GM12878 (cell line): ENCODE measurements around the gene PRPF6. TPM values are rescaled to one million over a fixed set of nuclear protein-coding genes. Genes with fewer than 3 reads are reported as not detected.

Experiments
- ATAC-seq: fragments of 200-7000 bp; cut with Tn5 transposase; 3 replicates; pipeline ENCODE4 v1.9.1; 2020; ENCODE audit warnings: mild to moderate bottlenecking, moderate library complexity
- BruUV-seq: library from RNA; stranded (reverse); fragments of 400-500 nt; replicated peaks from 2 replicates; lab custom pipeline; 2021; lab: Mats Ljungman, UMichigan
- CTCF ChIA-PET: fragments of 300-600 bp; sonication (Branson Sonifier 250); formaldehyde crosslinking; extraction: SDS; loops from one replicate; lab custom pipeline; 2021; ENCODE audit warnings: inconsistent platforms; lab: Yijun Ruan, JAX
- POLR2A ChIA-PET: fragments of 350-600 bp; formaldehyde crosslinking; extraction: SDS; loops from one replicate; lab custom pipeline; 2021; ENCODE audit warnings: inconsistent platforms; lab: Charles Lee
- RAD21 ChIA-PET: fragments of 300-600 bp; sonication (Branson Sonifier 250); formaldehyde crosslinking; loops from one replicate; lab custom pipeline; 2023; ENCODE audit warnings: antibody characterized with exemption; ENCODE audit not compliant: unreplicated experiment; lab: Charles Lee
- SMC1A ChIA-PET: fragments of 300-600 bp; sonication (Branson Sonifier 250); formaldehyde crosslinking; loops from one replicate; lab custom pipeline; 2023; ENCODE audit not compliant: unreplicated experiment, uncharacterized antibody; lab: Charles Lee
- DNase-seq: peaks from one replicate; pipeline ENCODE4 v3.0.0-alpha.2; 2011; ENCODE audit warnings: low read depth, low spot score
- FAIRE-seq: peaks from 3 replicates; lab custom pipeline; 2011; peaks lifted over from hg19 to GRCh38; lab: Jason Lieb, UNC
- H2AFZ ChIP-seq: 2 replicates; pipeline ENCODE4 v1.6.0; 2011; ENCODE audit warnings: low read depth, low read length, control low read depth; ENCODE audit not compliant: control insufficient read depth
- H3K27ac ChIP-seq: 2 replicates; pipeline ENCODE4 v1.5.1; 2011; ENCODE audit warnings: control low read depth; ENCODE audit not compliant: control insufficient read depth, insufficient read depth
- H3K27me3 ChIP-seq, 2 experiments: replicated peaks in 1 of 2; 2 replicates each; pipeline versions ENCODE4 v1.6.0 to v1.6.1; 2011; ENCODE audit warnings: low read length in 1 of 2; ENCODE audit not compliant: control insufficient read depth in 2 of 2, insufficient read depth in 2 of 2
- H3K36me3 ChIP-seq, 2 experiments: 2 replicates each; pipeline ENCODE4 v1.5.1; 2011; ENCODE audit warnings: low read length in 1 of 2; ENCODE audit not compliant: control insufficient read depth in 2 of 2, insufficient read depth in 2 of 2
- H3K4me1 ChIP-seq: 2 replicates; pipeline ENCODE4 v1.6.1; 2011; ENCODE audit warnings: mild to moderate bottlenecking, low read length, moderate library complexity, mixed read lengths; ENCODE audit not compliant: control insufficient read depth, insufficient read depth
- H3K4me2 ChIP-seq: 2 replicates; pipeline ENCODE4 v1.6.0; 2011; ENCODE audit warnings: control low read depth; ENCODE audit not compliant: control insufficient read depth, insufficient read depth
- H3K4me3 ChIP-seq: fragments of 200-600 bp; sonication (generic); 2 replicates; pipeline ENCODE4 v1.5.1; 2016
- H3K79me2 ChIP-seq: 2 replicates; pipeline ENCODE4 v1.6.0; 2011; ENCODE audit warnings: low read length; ENCODE audit not compliant: control insufficient read depth, insufficient read depth
- H3K9ac ChIP-seq: 2 replicates; pipeline ENCODE4 v1.8.0; 2011; ENCODE audit warnings: low read length, control low read depth, mixed read lengths; ENCODE audit not compliant: control insufficient read depth, insufficient read depth
- H3K9me3 ChIP-seq: replicated peaks from 3 replicates; pipeline ENCODE4 v1.5.1; 2011; ENCODE audit warnings: mild to moderate bottlenecking, low read length; ENCODE audit not compliant: control insufficient read depth, insufficient read depth
- H4K20me1 ChIP-seq: 2 replicates; pipeline ENCODE4 v1.6.0; 2011; ENCODE audit not compliant: control insufficient read depth, insufficient read depth
- BHLHE40 ChIP-seq, 2 experiments: fragments of 450-650 bp in 1 of 2; IDR thresholded peaks; 2 replicates each; pipeline ENCODE4 v1.6.1; 2011 to 2017; ENCODE audit warnings: low read depth in 2 of 2, borderline replicate concordance in 1 of 2, improper control_type of control experiment in 1 of 2, low read length in 1 of 2, mild to moderate bottlenecking in 1 of 2
- CHD1 ChIP-seq: IDR thresholded peaks from 2 replicates; pipeline ENCODE4 v1.6.1; 2012; ENCODE audit warnings: low read depth, low read length, improper control_type of control experiment
- ETV6 ChIP-seq, 2 experiments: fragments of 450-650 bp in 1 of 2; IDR thresholded peaks in 1 of 2; conservative IDR thresholded peaks in 1 of 2; 2 replicates each; pipeline ENCODE4 v1.6.1; 2014; ENCODE audit warnings: antibody characterized with exemption in 1 of 2, borderline replicate concordance in 1 of 2, low read depth in 1 of 2, mild to moderate bottlenecking in 1 of 2, moderate library complexity in 1 of 2
- IKZF2 ChIP-seq, 2 experiments: fragments of 450-650 bp; IDR thresholded peaks; 2 replicates each; pipeline ENCODE4 v1.6.1; 2017; ENCODE audit warnings: mild to moderate bottlenecking in 2 of 2, moderate library complexity in 2 of 2
- MAX ChIP-seq: IDR thresholded peaks from 2 replicates; pipeline ENCODE4 v1.6.1; 2012; ENCODE audit warnings: low read depth, low read length, improper control_type of control experiment
- MYB ChIP-seq: fragments of 150-350 bp; IDR thresholded peaks from 2 replicates; pipeline ENCODE4 v1.6.1; 2014; ENCODE audit warnings: mild to moderate bottlenecking, low read depth, low read length, borderline replicate concordance
- POLR2A ChIP-seq: IDR thresholded peaks from 2 replicates; pipeline ENCODE4 v1.6.1; 2011; ENCODE audit warnings: low read depth, mild to moderate bottlenecking, low read length
- POLR2AphosphoS2 ChIP-seq: IDR thresholded peaks from 2 replicates; pipeline ENCODE4 v1.6.1; 2011; ENCODE audit warnings: low read depth, mild to moderate bottlenecking, low read length, improper control_type of control experiment, moderate library complexity
- POLR2AphosphoS5 ChIP-seq: IDR thresholded peaks from 2 replicates; pipeline ENCODE4 v1.6.1; 2011; ENCODE audit warnings: mild to moderate bottlenecking, low read length, inconsistent platforms
- RAD51 ChIP-seq: fragments of 450-650 bp; IDR thresholded peaks from 2 replicates; pipeline ENCODE4 v1.6.1; 2016; ENCODE audit warnings: moderate library complexity, mild to moderate bottlenecking, inconsistent platforms
- SP1 ChIP-seq: IDR thresholded peaks from one replicate; pipeline ENCODE4 v1.6.1; 2011; ENCODE audit warnings: low read depth, low read length
- SREBF2 ChIP-seq: IDR thresholded peaks from 2 replicates; pipeline ENCODE4 v1.6.1; 2012; ENCODE audit warnings: mild to moderate bottlenecking, low read length
- TCF7 ChIP-seq: IDR thresholded peaks from 2 replicates; pipeline ENCODE4 v1.6.1; 2014; ENCODE audit warnings: antibody characterized with exemption, borderline replicate concordance
- ZSCAN29 ChIP-seq: fragments of 450-650 bp; IDR thresholded peaks from 2 replicates; pipeline ENCODE4 v1.6.1; 2017; ENCODE audit warnings: mild to moderate bottlenecking, moderate library complexity
- WGBS: methylation state at CpG from one replicate; pipeline ENCODE4 v1.1.6; 2016; ENCODE audit warnings: low lambda C conversion rate; ENCODE audit not compliant: insufficient replicate concordance, insufficient coverage; ENCODE audit errors: missing lambda C conversion rate; 5-methylcytosine and 5-hydroxymethylcytosine counted together
- in situ Hi-C: fragments of 300-500 bp; cut with MboI; formaldehyde crosslinking; loops from 9 replicates; pipeline ENCODE4 v1.14.3; 2018; ENCODE audit warnings: mixed read lengths
- intact Hi-C: fragments of 100-400 bp; cut with micrococcal nuclease; formaldehyde crosslinking; loops from one replicate; pipeline ENCODE4 v1.14.2; 2022; ENCODE audit not compliant: unreplicated experiment
- polyA plus RNA-seq, 11 experiments: library from polyadenylated mRNA; depleted of rRNA in 4 of 11; unstranded in 6 of 11; stranded (reverse) in 5 of 11; fragments of >200 nt; fragmentation: Nextera tagmentation in 4 of 11; fragmentation: Illumina TruSeq in 1 of 11; extraction: Ambion mirVana in 4 of 11; extraction: Trizol in 1 of 11; gene quantifications; 1 replicate in 1 of 11; 2 replicates in 10 of 11; pipeline versions ENCODE4 v1.2.1 to v1.2.3, GENCODE V29; 2011 to 2016; ENCODE audit warnings: inconsistent platforms in 2 of 11, missing spikeins in 2 of 11, low read depth in 1 of 11
- total RNA-seq, 4 experiments: library from RNA; depleted of rRNA in 3 of 4; stranded (reverse); fragments of >200 nt in 3 of 4; fragmentation: Illumina TruSeq in 1 of 4; extraction: Trizol in 1 of 4; gene quantifications; 2 replicates each; pipeline versions ENCODE4 v1.2.1 to v1.2.3, GENCODE V29; 2013 to 2021
- TF ChIP-seq, protein P1 (sequence below), 3 experiments: IDR thresholded peaks in 2 of 3; conservative IDR thresholded peaks in 1 of 3; 2 replicates each; pipeline ENCODE4 v1.5.1; 2011; ENCODE audit warnings: low read depth in 3 of 3, low read length in 3 of 3, mild to moderate bottlenecking in 3 of 3, control low read depth in 2 of 3, moderate library complexity in 2 of 3, inconsistent platforms in 1 of 3, mixed read lengths in 1 of 3; ENCODE audit not compliant: control insufficient read depth in 2 of 3, insufficient read depth in 1 of 3; ENCODE audit errors: extremely low read depth in 1 of 3
- TF ChIP-seq, protein P2 (sequence below): fragments of 450-650 bp; formaldehyde crosslinking; IDR thresholded peaks from 2 replicates; pipeline ENCODE4 v1.5.0; 2022; ENCODE audit warnings: mild to moderate bottlenecking, missing genetic modification characterization

PRPF6 gene
- total and polyA plus RNA-seq, 10 of the 15 experiments (the other 5 are each of a cell fraction or from before 2014, with no cell fraction given) = 5.0 to 102 (median 71.3) TPM

- DNase-seq (no peak), ATAC-seq (peak; percentile 18), FAIRE-seq (no peak)
- TSS peak; percentile 36 for BruUV-seq
- 4% methylated on average over 35 of the region's 36 CpGs for WGBS
- H3K9ac ChIP-seq = peak overlapping the region; percentile 64
- CTCF ChIA-PET = interaction anchor here (0.6 to 9.1 kb wide), 16 partner anchors 11 to 516 kb away, joined by 3 to 108 read pairs (median 5); partner anchors contain the start of genes OPRL1, PRPF6, RGS19 and SAMD10
- H3K27ac ChIP-seq = peak overlapping the region; percentile 77
- RAD21 ChIA-PET = interaction anchor here (0.7 to 7.1 kb wide), 16 partner anchors 17 to 500 kb away, joined by 3 to 92 read pairs (median 4); partner anchors contain the start of genes OPRL1, PRPF6, PTK6 and RGS19
- no peak overlapping the region for H2AFZ ChIP-seq
- peaks cover 52% of the 10 kb centered on the region for H3K4me1 ChIP-seq
- peak overlapping the region; percentile 58; the same call in 1 of the 2 replicates for H3K4me3 ChIP-seq
- SMC1A ChIA-PET = interaction anchor here (1.1 to 6.1 kb wide), 4 partner anchors 27 to 82 kb away, joined by 3 to 52 read pairs (median 10); partner anchors contain the start of genes PRPF6 and SAMD10
- POLR2A ChIA-PET = interaction anchor here (1.2 to 7.2 kb wide), 10 partner anchors 17 to 500 kb away, joined by 3 to 63 read pairs (median 5); partner anchors contain the start of genes PRPF6, PTK6 and SAMD10
- in situ Hi-C loops = no loop called here
- H3K79me2 ChIP-seq = peaks cover 4% of the 10 kb centered on the region
- H3K4me2 ChIP-seq = peak overlapping the region; percentile 70
- H4K20me1 ChIP-seq = no peaks in the 10 kb centered on the region
- H3K9me3 ChIP-seq = no peaks in the 10 kb centered on the region
- intact Hi-C loops = loop anchor here (1.0 to 2.0 kb wide), 3 partner anchors 19 to 57 kb away; no protein-coding TSS in a partner anchor
- H3K27me3 ChIP-seq = no peaks in the 10 kb centered on the region
- H3K36me3 ChIP-seq = peaks cover 5 to 6% of the 10 kb centered on the region in 2 experiments; a peak in 3 of 4 replicates
- TF ChIP-seq POLR2AphosphoS2 (peak; percentile 95; the same call in 1 of the 2 replicates), TCF7 (no peak), MAX (peak; percentile 44; the same call in 1 of the 2 replicates), ZSCAN29 (no peak), SREBF2 (no peak), RAD51 (no peak), BHLHE40 (IDR thresholded peaks at IDR 0.05; ENCODE audit: borderline replicate concordance in 1 of 2, low read depth in 2 of 2, low read length in 1 of 2) (peak in 1 of 2 experiments; percentile 11; a peak in 2 of 4 replicates), POLR2AphosphoS5 (peak; percentile 41; the same call in 1 of the 2 replicates), CHD1 (no peak; the same call in 1 of the 2 replicates), ETV6 (conservative IDR thresholded peaks at IDR 0.05 in 1 of 2, IDR thresholded peaks at IDR 0.05 in 1 of 2; ENCODE audit: borderline replicate concordance in 1 of 2, low read depth in 1 of 2) (no peak), POLR2A (peak; percentile 59), IKZF2 (IDR thresholded peaks at IDR 0.05) (0 out of 4 replicates have a peak, but pooled peaks of 1 of the 2 experiments have one; percentile 4), SP1 (no peak), MYB (no peak)
- TF ChIP-seq, protein P1, sequence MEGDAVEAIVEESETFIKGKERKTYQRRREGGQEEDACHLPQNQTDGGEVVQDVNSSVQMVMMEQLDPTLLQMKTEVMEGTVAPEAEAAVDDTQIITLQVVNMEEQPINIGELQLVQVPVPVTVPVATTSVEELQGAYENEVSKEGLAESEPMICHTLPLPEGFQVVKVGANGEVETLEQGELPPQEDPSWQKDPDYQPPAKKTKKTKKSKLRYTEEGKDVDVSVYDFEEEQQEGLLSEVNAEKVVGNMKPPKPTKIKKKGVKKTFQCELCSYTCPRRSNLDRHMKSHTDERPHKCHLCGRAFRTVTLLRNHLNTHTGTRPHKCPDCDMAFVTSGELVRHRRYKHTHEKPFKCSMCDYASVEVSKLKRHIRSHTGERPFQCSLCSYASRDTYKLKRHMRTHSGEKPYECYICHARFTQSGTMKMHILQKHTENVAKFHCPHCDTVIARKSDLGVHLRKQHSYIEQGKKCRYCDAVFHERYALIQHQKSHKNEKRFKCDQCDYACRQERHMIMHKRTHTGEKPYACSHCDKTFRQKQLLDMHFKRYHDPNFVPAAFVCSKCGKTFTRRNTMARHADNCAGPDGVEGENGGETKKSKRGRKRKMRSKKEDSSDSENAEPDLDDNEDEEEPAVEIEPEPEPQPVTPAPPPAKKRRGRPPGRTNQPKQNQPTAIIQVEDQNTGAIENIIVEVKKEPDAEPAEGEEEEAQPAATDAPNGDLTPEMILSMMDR (IDR thresholded peaks at IDR 0.05 in 2 of 3, conservative IDR thresholded peaks at IDR 0.05 in 1 of 3; ENCODE audit: control insufficient read depth in 2 of 3, extremely low read depth in 1 of 3, insufficient read depth in 1 of 3, low read depth in 3 of 3, low read length in 3 of 3) = 0 out of 6 replicates have a peak, but pooled peaks of 1 of the 3 experiments have one; percentile 7
- TF ChIP-seq, protein P2, sequence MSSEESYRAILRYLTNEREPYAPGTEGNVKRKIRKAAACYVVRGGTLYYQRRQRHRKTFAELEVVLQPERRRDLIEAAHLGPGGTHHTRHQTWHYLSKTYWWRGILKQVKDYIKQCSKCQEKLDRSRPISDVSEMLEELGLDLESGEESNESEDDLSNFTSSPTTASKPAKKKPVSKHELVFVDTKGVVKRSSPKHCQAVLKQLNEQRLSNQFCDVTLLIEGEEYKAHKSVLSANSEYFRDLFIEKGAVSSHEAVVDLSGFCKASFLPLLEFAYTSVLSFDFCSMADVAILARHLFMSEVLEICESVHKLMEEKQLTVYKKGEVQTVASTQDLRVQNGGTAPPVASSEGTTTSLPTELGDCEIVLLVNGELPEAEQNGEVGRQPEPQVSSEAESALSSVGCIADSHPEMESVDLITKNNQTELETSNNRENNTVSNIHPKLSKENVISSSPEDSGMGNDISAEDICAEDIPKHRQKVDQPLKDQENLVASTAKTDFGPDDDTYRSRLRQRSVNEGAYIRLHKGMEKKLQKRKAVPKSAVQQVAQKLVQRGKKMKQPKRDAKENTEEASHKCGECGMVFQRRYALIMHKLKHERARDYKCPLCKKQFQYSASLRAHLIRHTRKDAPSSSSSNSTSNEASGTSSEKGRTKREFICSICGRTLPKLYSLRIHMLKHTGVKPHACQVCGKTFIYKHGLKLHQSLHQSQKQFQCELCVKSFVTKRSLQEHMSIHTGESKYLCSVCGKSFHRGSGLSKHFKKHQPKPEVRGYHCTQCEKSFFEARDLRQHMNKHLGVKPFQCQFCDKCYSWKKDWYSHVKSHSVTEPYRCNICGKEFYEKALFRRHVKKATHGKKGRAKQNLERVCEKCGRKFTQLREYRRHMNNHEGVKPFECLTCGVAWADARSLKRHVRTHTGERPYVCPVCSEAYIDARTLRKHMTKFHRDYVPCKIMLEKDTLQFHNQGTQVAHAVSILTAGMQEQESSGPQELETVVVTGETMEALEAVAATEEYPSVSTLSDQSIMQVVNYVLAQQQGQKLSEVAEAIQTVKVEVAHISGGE (CRISPR knock-in tag) = no peak
These were observed 56.7 kb downstream of the PRPF6 start for GRCh38 chr20:64037498-64038213.
